Measurements from ENCODE around the gene PALD1.
A peak's percentile ranks its signal among the peaks of the same experiment; 100 is the strongest.
"Not testable (repeated sequence)": the region's sequence is repeated elsewhere in the genome, so short reads cannot be mapped to it uniquely, and the experiment has no call there.

PALD1 gene

GRCh38 chr10:70482982-70483760, 4.6 kb downstream of the PALD1 start:
- DNase-seq: no peak

GRCh38 chr10:70483872-70484271, 5.3 kb downstream of the PALD1 start:
- DNase-seq: not testable (repeated sequence)

DNA sequence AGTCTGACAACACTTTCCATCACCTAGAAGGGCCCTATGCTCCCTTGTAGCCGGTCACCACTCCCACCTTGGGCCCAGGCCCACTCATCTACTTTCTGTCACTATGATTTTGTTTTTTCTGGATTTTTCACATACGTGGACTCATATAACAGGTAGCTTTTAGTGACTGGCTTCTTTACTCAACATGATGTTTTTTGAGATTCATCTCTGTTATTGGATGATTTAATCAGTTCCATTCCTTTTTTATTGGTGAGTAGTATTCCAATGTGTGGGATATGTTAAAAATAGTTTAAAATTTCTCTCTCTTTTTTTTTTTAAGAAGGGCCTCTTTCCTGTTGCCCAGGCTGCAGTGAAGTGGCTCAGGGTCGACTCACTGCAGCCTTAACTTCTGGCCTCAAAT, 9.3 kb downstream of the PALD1 start:
- no peak for DNase-seq

GRCh38 chr10:70490142-70490541, 11.6 kb downstream of the PALD1 start:
- DNase-seq: no peak

- DNase-seq: no peak
Observed at GRCh38 chr10:70491614-70492013, 13.0 kb downstream of the PALD1 start.

GRCh38 chr10:70492786-70493659, 14.5 kb downstream of the PALD1 start:
- DNase-seq: no peak

DNA sequence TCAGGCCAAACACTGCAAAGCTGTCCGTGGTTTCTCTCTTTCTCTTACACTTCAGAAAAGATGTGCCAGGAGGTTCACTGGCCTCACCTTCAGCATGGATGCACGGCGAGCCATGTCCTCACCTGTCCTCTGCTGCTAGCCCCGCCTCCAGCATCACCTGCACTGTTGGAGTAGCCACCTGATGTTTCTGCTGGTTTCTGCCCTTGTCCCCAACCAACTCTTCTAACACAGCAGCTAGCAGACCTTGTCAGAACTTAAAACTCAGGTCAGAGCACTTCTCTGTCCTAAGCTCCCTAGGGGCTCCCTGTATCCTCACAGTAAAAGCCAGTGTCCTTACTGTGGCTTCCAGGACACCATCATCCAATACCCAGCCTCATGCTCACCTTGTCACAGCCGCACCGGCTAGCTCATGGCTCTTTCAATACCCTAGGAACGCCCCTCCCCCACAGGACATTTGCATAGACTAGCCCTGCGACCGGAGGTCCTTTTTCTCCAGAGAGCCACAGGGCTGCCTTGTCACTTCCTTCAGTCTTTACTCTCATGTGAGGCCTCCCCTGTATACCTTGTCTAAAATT, 15.2 kb downstream of the PALD1 start:
- DNase-seq: peak; percentile 36

DNA sequence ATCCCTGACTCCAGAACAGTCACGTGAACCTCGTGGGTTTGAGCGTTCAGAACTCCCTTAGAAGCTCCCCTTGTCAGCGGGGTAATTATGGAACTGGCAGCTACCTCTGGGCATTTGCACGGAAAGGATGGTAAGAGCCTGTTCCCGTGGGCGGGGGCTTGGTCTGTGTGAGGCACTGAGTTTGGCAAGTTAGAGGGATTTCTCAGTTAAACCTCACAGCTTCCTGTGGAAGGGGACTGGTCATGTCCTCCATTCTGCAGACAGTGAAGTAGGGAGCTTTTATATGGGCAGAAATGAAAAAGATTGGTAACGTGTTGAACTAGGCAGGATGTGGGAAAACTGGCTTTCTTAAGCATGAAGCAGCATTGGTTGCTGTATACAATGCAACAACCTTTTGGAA, 16.0 kb downstream of the PALD1 start:
- peak; percentile 33 for DNase-seq

GRCh38 chr10:70494966-70495365, 16.4 kb downstream of the PALD1 start:
- peak; percentile 16 for DNase-seq

DNA sequence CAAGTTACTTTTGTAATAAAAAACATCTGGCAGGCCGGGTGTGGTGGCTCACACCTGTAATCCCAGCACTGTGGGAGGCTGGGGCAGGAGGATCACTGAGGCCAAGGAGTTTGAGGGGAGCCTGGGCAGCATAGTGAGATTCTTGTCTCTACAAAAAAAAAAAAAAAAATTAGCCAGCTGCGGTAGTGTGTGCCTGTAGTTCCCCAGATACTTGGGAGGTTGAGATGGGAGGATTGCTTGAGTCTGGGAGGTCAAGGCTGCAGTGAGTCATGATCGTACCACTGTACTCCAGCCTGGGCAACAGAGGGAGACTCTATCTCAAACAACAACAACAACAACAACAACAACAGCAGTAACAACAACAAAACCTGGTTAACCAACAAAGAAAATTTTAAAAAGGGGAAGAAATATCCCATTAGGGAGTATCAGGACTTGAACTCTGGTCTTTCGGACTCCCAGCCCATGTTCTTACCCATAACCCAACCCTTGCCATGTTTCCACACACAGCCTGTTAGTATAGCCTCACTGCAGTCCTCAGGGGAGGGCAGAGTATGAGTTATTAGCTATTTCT, 17.2 kb downstream of the PALD1 start:
- no peak for DNase-seq

GRCh38 chr10:70496341-70497119, 18.0 kb downstream of the PALD1 start:
- no peak for DNase-seq

DNA sequence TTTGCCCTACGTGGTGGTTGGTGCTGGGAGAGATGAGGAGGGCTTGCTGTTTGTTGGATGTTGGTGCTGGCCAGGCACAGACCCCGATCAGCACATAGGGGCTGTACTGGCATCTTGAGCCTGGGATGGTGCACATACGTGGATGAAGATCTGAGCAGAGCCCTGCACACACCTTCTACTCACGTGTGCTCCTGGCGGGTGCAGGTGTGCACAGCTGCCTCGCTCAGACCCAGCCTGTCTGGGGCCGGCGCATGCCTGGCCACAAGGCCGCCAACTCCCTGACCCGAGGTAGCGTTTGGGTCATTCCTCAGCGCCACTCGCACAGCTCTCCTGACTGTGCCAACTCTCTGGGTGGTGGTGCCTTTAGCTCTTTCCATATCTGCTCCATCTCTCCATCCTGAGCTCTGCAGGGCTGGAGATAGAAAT, 18.6 kb downstream of the PALD1 start:
- DNase-seq: no peak

- no peak for DNase-seq
Observed at GRCh38 chr10:70498970-70499835, 20.6 kb downstream of the PALD1 start.

GRCh38 chr10:70499836-70500167, 21.2 kb downstream of the PALD1 start:
- DNase-seq: no peak

DNA sequence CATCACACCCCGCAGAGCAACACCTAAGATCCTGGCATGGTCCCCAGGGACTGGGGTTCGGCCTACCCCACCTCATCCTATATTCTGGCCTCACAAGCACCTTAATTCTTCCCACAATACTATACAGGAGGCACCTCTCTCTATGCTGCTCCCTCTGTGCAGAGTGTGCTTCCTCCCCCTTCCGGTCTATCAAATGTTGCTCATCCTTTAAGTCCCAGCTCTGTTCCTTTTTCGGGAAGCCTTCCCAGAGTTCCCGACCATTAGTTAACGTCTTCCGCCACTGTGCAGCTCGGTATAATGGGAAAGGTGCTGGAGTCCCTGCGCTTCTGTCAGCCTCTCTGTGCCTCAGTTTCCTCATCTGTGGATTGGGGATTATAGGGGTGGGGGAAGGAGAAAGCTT, 21.8 kb downstream of the PALD1 start:
- no peak for DNase-seq

- DNase-seq: no peak
Observed at GRCh38 chr10:70500812-70501301, 22.3 kb downstream of the PALD1 start.

DNA sequence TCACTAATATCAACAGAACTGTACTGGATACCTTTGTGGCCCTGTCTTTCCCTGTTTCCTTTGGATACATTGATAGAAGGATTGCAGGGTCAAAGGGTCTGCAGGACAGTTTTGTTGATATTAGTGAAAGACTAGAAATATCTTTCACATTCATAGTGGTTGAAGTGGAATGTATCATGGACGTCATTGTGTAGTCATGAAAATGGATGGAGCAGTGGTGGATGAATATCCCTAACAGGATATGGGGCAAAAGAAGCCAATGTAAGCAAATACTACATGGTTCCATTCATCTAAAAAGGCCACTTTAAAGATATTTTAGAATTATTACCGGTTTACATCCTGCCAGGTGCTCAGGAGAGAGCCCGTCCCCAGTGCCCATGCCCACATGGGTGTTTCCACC, 23.8 kb downstream of the PALD1 start:
- no peak for DNase-seq

- no peak for DNase-seq
Observed at GRCh38 chr10:70503776-70504175, 25.2 kb downstream of the PALD1 start.

GRCh38 chr10:70504521-70505358, 26.2 kb downstream of the PALD1 start:
- DNase-seq: no peak

- DNase-seq: no peak
Observed at GRCh38 chr10:70505908-70506307, 27.3 kb downstream of the PALD1 start.

DNA sequence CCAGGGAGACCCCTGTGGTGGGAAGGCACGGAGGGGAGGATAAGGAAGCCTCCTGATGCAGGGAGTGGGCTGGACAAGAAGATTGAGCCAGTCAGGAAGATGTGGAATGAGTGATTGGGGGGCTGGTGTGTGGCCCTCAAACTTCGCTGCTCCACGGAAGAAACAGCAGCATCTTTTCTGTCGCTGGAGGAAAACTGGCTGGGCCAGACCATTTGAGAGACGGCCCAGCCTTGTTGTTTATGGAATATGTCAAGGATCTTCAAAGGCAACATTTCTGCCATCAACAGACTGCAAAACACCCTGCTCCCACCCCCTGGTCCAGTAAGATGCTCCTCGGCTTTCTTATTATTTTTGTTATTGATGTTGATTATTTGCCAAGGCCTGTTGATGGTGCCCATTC, 29.4 kb downstream of the PALD1 start:
- no peak for DNase-seq

Data from activated CD4-positive, alpha-beta T cell treated with anti-CD3 and anti-CD28 coated beads, Interleukin-2, Interleukin-6, amounts not matched to agents 100 ng/mL and 50 ng/mL, durations not matched to agents 16 hours and 8 hours (primary cell).